ENCODE measurements around the gene ZNF415.
"Not testable (repeated sequence)": the region's sequence is repeated elsewhere in the genome, so short reads cannot be mapped to it uniquely, and the experiment has no call there.

The ZNF415 gene

DNA sequence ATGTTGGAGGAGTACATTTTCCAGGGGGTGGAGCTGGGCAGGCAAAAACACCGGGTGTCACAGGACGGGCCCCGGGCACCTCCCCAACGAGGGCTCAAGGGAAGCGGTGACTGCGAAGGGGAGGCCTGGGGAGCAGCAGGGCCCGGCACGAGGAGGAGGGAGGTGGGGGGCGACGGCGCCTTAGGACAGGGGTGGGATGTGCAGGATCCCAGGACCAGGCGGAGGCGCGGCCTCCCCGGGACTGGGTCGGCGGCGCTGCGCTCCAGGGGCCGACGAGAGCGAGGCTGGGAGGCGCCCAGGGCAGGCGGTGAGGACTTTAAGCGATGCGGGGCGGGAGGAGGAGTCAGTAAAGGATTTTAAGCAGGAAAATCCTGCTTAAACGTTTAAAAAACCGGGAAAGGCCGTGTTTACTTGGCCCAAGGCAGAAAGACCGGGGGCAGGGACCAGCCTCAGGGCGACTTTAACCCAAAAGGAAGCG, 29.9 kb downstream of the ZNF415 start:
- no peak for DNase-seq (ENCODE audit: low read depth)

DNA sequence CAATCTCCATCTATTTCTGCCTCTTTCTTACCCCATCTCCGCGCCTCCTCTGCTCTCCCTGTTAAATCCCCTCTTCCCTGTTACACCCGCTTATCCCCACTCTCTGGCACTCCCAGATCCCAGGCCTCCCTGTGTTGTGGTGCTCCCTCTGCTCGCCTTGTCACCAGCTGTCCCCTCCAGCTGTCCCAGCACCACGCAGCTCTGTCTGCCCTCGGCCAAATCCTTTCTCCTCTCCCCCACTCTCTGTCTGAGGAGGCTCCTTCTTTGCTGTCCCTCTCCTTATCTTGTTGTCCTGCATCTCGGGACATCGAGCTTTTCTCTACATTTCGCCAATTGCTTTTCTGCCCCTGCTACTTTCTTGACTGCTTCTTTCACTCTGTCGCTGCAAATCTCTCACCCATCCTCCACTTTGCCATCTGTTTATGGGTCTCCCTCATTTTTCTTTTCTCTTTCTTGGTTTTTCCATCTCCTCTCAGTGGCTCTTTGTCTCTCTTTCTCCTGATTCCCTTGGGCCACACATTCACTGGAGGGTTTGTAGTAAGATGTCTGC, 30.4 kb downstream of the ZNF415 start:
- no peak for DNase-seq (ENCODE audit: low read depth)

DNA sequence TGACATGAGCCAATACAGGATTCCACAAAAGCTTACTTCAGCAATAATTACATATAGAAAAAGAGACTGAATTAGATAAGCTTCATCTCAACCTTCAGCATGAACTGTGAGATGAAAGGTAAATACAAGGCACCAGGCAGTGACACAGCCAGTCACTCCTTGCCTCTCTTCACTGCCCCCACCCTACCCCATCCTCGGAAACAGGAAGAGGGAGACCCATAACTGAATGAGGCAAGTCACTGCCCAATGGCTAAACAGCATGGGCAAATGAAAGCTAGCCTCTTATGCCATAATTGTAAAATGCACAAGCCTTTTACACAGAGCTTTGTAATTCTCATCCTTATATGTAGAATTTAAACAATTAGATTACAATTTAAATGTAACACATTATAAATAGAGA, 31.2 kb downstream of the ZNF415 start:
- DNase-seq (ENCODE audit: low read depth), result no peak

DNA sequence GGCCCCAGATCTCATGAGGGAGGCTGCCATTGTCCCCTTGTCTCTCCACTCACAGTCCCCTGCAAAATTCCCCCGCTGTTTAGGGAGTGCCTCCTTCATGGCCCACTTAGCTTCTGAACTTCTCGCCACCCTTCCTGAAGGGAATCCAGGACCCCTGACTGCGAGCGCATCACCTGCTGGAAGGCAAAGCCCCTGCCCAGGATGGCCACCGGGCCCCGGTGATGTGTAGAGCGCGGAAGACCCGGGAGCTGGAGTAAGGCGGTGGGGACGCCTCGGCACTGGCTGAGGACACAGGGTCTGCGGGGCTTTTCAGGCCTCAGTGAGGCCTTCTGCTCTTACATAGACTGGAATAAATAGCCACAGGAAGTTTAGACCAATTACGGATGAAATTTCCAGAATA, 34.1 kb downstream of the ZNF415 start:
- not testable (repeated sequence) for DNase-seq (ENCODE audit: low read depth)

DNA sequence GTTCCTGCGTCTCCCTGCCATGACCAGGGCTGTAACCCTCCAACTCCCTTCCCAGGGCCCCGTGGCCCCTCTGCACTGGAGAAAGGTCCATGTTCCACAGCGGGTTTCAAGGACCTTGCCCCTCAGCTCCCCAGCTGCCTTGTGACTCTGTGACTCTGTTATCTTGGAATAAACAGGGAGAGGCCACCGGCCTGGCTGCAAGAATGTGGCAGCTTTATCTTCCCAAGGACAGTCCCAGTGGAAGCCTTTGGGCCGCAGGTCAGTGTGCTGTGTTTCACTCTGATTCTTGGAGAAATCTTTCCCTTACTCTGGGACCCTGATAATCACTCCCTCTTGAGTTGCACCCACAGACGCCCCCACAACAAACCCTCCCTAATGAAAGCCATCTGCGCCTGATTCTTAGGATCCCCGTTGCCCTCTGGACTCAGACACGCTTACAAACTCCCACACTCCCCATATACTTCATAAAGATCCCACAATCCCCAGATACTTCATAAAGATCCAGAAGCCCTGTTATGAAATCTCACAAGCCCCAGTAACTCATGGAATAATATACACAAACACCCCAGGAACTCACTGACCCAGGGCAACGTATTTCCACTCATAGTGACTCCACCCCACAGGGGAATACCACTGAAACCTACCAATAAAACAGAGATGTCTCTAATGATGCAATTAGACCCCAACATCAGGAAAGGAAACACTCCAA, 35.6 kb downstream of the ZNF415 start:
- DNase-seq (ENCODE audit: low read depth), result not testable (repeated sequence)

DNA sequence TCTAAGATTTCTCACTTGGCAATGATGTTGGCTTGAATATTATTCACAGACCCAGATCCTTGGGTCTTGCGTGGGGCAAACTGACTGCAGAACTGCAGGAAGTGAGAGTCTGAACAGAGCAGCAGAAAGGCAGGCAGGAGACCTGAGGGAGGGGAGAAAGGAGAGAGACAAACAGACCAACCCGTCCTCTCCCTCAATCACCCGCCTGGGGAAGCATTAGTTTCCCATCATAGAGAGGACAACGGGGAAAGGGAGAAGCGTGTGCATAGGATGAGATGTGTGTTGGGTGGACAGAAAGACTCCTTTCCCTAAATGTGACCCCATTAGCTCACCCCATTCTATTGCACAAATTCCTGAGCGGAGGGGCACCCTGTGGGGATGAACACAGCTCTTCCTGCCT, 36.1 kb downstream of the ZNF415 start:
- DNase-seq (ENCODE audit: low read depth), result not testable (repeated sequence)

DNA sequence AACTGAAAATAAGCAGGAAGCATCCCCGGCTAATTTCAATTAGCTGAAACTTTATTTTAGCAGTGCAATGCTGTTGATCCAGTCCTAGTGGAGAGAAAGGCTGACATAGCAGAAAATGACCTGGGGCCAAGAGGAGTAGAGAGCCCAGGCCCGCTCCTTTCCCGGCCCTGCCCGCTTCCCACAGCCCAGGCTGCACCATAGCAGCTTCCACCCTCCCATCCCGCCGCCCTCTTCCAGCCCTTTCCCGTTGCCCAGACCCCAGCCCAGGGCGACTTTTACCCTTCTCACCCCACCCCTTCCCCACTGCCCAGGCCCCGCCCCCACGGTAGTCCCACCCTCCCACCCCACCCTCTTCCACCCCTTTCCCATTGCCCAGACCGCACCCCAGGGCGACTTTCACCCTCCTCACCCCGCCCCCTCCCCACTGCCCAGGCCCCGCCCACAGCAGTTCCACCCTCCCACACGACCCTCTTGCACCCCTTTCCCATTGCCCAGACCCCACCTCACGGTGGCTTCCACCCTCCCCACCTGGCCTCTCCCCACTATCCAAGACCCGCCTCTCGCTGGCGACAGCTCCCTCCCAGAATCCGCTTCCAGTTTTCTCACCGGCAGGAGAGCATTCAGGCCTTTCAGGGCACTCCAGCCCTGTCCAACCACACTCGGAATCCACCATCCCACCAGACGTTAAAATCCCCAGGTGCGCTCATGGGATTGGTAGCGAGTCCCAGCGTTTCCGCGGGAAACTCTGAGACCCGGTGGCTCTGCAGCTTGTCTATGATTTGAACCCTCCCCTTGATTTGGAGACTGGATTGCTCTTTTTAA, 37.7 kb downstream of the ZNF415 start:
- DNase-seq (ENCODE audit: low read depth), result no peak

DNA sequence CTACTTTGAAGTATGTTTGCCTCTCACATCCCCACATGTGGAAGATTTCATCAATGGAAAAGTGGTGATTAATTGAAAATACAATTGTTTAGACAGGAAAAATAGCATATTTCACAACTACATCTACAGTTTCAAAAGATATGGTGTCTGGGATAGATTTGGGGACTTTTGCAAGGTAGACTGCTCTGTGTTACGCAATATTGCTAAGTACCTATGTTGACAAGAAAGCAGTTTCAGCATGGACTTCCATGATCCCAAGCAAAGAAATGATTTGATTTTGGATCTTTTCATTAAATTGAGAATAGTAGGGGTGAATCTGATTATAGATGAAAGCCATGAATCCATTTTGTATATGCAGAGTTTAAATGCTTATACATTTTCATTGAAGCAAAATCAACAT, 40.0 kb downstream of the ZNF415 start:
- DNase-seq (ENCODE audit: low read depth), result no peak

DNA sequence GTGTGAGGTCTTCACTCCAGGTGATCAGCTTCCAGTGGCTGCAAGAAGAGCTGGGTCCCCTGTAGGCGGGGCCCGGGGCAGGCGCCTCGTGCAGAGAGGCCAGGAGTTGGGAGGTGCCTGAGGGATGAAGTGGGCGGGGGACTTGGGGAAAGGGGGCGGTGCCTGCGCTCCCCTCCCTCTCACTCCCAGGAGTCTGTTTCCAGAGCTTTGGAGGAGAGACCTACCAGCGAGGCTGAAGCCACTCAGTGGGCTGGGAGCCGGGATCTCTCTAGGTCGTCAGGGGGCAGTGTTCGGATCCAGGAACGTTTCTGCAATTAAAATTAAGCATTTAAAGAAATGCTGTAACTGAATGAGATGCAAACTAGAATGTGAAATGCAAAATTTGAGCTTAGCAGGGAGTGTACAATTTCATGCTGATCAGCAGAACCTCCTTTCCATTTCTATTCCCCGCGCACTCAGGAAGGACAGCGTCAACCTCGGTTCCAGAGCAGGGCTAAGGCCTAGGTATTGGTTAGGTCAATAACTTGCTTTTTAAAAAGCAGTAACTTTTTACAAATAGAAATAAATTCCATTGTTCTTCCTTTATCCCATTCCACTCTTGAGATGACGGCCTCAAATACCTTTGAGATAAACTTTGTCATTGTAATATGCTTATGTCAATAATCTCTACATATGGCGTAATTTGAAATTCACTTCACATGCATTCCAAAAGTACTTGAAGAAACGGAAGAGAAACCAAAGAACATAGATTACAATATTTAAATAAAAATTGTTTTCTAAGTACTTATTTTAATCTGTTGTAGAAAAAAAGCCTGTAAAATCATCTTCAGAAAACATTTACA, 41.1 kb downstream of the ZNF415 start:
- no peak for DNase-seq (ENCODE audit: low read depth)

DNA sequence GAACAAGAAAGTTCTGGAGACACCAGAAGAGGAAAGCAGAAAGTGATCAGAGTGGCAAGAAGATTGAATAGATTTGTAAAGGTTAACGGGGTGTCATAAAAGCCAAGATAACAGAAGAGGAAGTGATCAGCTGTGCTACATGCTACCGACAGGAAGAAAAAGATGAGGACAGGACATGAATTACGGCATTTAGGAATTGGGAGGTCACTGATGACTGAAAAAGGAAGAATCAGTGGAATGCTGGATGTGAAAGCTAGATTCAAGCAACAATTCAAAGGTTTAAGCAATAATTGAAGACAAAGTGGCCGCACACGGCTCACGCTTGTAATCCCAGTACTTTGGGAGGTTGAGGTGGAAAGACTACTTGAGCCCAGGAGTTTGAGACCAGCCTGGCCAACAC, 44.6 kb downstream of the ZNF415 start:
- DNase-seq (ENCODE audit: low read depth), result no peak

DNA sequence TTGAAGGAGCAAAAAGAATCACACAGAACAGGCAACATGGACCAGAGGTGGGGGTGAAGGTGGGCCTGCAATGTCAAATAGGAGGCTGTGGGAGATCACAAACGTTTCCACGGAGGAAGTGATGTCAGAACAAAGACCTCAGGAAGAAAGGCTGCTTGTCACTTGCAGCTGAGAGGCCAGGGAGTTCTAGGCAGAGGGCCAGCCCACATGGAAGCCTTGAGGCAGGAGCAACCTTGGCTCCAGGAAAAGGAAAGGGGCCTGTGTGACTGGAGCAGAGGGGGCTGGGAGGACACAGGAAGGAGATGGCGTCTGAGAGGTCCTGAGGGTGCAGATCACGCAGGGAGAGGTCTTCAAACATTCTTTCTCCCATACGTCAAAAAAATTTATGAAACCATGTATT, 45.8 kb downstream of the ZNF415 start:
- DNase-seq (ENCODE audit: low read depth), result no peak

DNA sequence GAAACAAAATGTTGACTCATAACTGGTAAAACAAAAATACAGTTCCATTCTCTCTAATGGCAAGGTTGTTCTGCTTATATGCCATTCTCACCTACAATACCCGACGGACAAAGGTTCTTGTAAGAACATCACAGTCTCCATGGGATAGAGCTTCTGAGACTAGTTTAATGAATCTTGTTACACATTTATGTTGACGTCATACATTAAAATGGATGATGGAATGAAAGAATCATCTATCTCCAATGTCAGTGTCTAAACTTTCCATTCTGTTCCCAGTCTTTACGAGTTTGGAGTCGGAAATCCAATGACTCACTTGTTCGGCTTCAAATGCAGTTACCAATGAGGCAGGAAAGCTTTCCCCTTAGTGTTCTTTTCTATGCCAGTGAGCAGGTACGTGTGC, 47.2 kb downstream of the ZNF415 start:
- no peak for DNase-seq (ENCODE audit: low read depth)

DNA sequence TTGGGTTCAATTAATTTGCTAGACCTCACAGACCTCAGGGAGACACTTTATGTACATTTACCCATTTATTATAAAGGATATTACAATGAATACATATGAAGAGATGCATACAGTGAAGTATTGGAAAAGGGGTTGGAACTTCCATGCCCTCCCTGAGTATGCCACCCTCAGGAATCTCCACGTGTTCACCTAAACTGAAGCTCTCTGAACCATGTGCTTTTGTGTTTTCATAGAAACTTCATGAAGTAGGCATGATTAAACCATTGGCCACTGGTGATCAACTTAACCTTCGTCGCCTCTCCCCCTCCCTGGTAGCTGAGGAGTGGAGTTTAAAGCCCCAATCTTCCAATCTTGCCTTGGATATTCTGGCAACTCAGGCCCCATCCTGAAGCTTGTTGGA, 49.8 kb downstream of the ZNF415 start:
- DNase-seq (ENCODE audit: low read depth), result no peak

DNA sequence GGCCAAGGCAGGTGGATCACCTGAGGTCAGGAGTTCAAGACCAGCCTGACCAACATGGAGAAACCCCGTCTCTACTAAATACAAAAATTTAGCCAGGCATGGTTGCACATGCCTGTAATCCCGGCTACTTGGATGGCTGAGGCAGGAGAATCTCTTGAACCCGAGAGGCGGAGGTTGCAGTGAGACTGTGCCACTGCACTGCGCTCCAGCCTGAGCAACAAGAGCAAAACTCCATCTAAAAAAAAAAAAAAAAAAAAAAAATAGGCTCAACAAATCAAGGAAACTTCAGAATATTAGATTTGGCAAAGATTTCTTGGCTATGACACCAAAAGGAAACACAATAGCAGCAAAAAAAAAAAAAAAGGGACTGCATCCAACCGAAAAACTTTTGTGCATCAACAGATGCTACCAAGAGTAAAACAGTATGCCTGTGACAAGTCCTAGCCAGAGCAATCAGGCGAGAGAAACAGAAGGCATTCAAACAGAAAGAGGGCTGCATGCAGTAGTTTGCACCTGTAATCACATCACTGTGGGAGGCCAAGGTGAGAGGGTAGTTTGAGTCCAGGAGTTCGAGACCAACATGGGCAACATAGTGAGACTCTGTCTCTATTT, 53.3 kb downstream of the ZNF415 start:
- no peak for DNase-seq (ENCODE audit: low read depth)

DNA sequence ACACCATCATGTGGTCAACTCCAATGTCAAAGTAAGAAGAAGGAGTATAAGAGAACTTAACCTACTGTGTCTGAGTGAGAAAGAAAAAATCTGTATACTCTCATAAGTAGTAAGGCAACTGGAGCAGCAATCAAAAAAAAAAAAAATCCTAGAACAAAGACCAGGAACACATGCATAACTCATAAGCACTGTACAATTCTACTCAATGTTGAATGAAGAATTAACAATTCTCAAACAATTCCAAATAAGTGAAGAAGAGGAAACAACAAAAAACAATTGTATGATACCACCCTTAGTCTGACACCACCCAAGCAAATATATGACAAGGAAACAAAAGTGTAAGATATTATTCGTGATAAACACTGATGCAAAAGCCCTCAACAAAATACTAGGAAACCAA, 54.0 kb downstream of the ZNF415 start:
- no peak for DNase-seq (ENCODE audit: low read depth)

DNA sequence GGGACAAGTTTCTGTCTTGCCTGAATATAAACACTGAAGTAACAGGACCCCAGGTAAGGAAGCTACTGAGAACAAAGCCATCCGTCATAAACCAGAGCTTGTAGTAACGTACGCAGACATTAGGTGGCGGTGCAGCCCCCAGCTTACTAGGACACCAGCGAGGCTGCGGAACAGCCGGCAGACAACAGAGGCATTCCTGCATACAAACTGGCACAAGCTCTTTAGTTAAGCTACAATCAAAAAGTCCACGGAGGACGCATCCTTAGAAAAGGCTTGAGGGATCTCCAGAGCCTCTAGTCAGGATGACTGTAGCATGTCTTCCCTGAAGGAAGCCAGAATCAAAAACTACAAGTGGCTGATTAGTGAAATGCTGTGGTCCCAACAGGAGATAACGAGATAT, 55.7 kb downstream of the ZNF415 start:
- no peak for DNase-seq (ENCODE audit: low read depth)

DNA sequence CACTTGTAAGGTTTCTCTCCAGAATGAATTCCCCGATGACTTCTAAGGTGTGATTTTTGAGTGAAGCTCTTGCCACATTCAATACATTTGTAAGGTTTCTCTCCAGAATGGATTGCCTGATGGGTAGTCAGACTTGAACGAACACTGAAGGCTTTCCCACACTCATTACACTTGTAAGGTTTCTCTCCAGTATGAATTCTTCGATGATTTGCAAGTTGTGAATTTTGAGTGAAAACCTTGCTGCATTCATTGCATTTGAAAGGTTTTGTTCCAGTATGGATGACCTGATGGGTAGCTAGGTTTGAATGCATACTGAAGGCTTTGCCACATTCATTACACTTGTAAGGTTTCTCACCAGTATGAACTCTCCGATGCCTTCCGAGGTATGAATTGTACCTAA, 63.9 kb downstream of the ZNF415 start:
- DNase-seq (ENCODE audit: low read depth), result no peak

DNA sequence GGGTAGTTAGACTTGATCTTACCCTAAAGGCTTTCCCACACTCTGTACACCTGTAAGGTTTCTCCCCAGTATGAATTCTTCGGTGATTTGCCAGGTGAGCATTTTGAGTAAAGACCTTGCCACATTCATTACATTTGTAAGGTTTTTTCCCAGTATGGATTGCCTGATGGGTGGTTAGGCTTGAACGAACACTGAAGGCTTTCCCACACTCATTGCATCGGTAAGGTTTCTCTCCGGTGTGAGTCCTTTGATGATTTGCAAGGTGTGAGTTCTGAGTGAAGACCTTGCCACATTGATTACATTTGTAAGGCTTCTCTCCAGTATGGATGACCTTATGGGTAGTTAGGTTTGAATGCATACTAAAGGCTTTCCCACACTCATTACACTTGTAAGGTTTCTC, 64.5 kb downstream of the ZNF415 start:
- no peak for DNase-seq (ENCODE audit: low read depth)

DNA sequence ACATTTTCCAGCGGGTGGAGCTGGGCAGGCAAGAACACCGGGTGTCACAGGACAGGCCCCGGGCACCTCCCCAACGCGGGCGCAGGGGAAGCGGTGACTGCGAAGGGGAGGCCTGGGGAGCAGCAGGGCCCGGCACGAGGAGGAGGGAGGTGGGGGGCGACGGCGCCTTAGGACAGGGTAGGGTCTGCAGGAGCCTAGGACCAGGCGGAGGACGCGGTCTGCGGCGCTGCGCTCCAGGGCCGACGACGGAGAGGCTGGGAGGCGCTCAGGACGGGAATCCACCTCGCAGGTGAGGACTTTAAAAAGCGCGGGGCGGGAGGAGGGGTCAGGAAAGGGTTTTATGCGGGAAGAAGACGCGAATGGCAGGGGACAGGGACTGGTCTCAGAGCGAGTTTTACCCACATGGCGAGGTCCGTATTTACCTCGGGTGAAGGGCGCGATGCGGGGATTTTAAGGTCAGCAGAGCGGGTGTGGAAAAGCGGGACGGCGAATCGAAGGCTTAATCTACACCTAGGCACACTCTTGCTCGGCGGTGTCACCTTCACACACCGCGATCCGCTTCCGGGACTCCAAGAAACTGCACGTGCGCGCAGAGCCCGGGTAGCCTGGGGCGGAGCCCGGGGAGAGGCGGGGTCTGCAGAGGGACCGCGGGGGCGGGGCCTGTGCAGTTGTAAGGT, 74.7 kb downstream of the ZNF415 start:
- no peak for DNase-seq (ENCODE audit: low read depth)
